Peyer's patch (tissue), 4 donors: Measurements from ENCODE around the gene GADL1.

Experiments
- CTCF ChIP-seq, 6 experiments: fragments of 450-650 bp in 4 of 6; fragments of 200-600 bp in 2 of 6; sonication (generic) in 1 of 6; IDR thresholded peaks; one replicate each; pipeline ENCODE4 v1.5.1; 2017 to 2019; ENCODE audit warnings: antibody characterized with exemption in 6 of 6, mild to moderate bottlenecking in 3 of 6, moderate library complexity in 1 of 6
- POLR2A ChIP-seq, 2 donors: fragments of 450-650 bp; IDR thresholded peaks; one replicate each; pipeline ENCODE4 v1.5.1; 2017; ENCODE audit warnings: antibody characterized with exemption in 2 of 2, mild to moderate bottlenecking in 2 of 2, moderate library complexity in 2 of 2

DNA sequence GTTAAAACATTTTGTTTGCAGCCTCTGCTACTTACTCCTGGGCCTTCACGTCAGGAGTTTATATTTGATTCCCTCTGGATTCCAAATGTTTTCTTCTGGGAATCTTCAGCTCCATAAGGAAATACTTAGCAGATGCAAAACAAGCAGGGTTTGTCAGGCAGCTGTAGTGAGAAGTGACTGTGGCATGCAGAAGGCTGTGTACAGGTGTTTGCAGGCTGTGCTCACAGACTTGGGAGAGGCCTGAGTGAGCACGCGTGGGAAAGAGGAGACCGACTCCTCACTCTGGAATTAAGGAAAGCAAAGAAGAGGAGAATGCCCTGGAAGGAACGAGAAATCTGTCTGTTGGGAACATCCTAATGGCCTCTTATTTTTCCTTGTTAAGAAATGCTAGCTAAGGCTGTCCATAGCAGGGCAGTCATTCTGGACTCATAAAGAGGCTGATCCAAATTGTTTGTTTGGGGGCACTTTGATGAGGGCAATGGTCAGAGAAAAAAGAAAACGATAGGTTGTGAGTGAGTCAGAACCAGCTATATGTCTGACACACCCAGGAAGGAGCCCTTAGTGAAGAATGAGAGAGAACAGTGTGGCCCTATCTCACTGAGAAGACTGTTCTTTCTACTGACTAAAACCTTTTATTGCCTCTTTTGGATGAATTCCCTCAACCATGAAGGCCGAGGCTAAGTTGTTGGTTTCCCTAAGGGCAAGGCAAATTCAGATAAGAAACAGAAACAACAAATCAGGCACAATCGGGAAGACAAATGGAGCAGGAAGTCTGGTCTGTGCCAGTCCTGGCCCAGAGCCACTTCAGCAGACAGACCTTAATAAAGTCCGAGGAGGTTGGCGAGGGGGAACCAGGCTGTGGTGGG is 205.5 kb downstream of the GADL1 start:
- TF ChIP-seq POLR2A (IDR thresholded peaks at IDR 0.05) (no peak), CTCF (IDR thresholded peaks at IDR 0.05) (no peak)
